Jurkat, Clone E6-1 (cell line): ENCODE measurements around the gene METTL22.
"Not testable (repeated sequence)": the region's sequence is repeated elsewhere in the genome, so short reads cannot be mapped to it uniquely, and the experiment has no call there.

Experiments
- DNase-seq: peaks from one replicate; pipeline ENCODE4 v3.0.0-alpha.2; 2011; ENCODE audit warnings: low read depth, low spot score
- H3K4me3 ChIP-seq: 2 replicates; pipeline ENCODE4 v1.5.1; 2011; ENCODE audit warnings: mild to moderate bottlenecking, low read length, control low read depth, moderate library complexity

The METTL22 gene

DNA sequence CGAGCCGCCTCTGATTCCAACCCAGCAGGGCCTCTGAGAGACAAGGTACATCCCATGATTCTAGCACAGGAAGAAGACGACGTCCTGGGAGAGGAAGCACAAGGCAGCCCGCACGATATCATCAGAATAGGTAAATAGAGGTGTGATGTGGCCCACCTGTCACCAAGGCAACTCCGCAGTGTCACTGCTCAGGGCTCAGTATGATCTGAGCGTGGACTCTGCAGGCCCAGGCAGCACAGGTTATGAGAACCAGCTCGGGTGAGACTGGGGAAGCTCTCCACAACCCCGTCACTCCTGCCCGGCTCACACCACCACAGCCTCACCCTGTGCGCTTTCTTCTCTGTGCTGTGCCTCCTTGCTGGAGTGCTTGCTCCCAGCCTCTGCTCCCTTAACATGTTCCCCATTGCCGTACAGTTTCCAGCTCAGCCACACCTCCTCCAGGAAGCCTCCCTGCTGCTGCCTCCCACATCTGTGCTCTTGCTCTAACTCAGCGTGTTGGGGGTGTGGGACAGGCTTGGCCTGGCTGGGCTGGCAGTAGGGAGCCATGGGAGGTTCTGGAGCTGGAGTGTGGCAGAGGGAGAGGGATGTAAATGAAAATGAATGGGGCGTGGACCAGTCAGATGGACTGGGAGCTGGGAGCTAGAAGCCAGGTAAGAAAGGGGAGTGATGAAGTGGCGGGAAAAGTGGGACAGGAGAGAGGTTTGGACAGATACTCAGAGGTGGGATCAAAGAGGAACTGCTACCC, 7.7 kb downstream of the METTL22 start:
- DNase-seq: no peak
- H3K4me3 ChIP-seq: no peak overlapping the region

DNA sequence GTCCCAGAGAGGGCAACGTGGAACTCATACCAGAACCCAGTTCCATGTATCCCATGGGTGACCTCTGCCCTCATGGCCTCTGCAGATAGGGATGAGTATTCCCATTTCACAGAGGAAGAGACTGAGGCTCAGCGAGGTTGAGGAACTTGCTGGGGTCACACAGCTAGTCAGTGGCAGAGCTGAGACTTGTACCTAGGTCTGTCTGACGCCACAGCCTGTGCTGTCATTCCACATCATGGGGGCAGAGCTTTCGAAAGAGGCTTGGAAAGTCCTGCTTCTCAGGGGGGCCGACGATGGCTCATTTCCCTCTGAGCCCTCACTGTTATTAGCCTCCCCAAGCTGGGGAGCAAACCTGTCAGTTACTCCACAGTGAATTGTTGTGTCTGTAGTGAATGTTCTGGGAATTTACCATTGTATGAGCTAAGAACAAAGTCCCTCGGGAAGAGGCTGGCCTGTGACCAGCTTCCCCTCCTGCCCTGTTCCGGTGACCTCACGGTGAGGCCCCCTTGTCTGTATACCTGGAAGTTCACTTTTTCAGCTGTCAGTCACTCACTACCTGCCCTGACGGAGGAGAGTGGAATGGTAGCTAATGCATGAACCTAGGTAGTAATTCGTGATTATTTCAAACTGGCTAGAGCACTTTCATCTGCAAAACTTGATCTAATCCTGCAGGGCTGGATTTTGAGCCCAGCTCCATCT, 8.9 kb downstream of the METTL22 start:
- H3K4me3 ChIP-seq: no peak overlapping the region
- no peak for DNase-seq

- no peak overlapping the region for H3K4me3 ChIP-seq
Observed at GRCh38 chr16:8631373-8631772, 9.9 kb downstream of the METTL22 start.

GRCh38 chr16:8631818-8632465, 10.4 kb downstream of the METTL22 start:
- DNase-seq: no peak
- H3K4me3 ChIP-seq: no peak overlapping the region

More at GRCh38 chr16:8631373-8631772, 9.9 kb downstream of the METTL22 start:
- no peak for DNase-seq

GRCh38 chr16:8632675-8633182, 11.2 kb downstream of the METTL22 start:
- no peak overlapping the region for H3K4me3 ChIP-seq
- no peak for DNase-seq

DNA sequence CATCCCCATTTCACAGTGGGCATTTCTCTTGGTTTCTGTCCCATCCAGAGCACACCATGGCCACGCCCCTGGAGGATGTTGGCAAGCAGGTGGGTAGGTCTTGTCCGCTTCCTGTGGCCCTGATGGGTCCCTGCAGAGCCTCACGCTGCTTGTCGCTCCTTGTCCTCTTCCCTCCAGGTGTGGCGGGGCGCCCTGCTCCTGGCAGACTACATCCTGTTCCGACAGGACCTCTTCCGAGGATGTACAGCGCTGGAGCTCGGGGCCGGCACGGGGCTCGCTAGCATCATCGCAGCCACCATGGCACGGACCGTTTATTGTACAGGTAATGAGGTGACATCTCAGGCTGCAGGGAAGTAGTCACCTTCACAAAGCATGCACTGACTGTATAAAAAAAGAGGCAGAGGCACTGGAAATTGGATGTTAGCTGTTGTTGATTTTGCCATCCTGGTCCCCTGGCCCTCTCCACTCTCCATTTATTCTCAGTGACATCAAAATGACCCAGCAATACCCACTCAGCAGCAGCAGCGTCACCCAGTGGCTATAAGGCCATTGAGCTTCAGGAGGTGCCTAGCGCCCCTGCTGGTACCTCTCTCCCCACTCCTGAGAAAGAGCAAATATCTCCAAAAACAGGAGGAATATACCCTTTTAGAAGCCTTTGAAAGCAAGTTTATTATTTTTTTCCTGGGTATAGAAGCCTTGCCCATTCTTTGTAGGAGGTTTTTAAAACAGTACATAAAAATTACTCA, 13.7 kb downstream of the METTL22 start:
- DNase-seq: no peak
- no peak overlapping the region for H3K4me3 ChIP-seq

GRCh38 chr16:8639694-8640093, 18.2 kb downstream of the METTL22 start:
- no peak overlapping the region for H3K4me3 ChIP-seq
- DNase-seq: no peak

GRCh38 chr16:8641671-8642070, 20.2 kb downstream of the METTL22 start:
- no peak overlapping the region for H3K4me3 ChIP-seq
- no peak for DNase-seq

DNA sequence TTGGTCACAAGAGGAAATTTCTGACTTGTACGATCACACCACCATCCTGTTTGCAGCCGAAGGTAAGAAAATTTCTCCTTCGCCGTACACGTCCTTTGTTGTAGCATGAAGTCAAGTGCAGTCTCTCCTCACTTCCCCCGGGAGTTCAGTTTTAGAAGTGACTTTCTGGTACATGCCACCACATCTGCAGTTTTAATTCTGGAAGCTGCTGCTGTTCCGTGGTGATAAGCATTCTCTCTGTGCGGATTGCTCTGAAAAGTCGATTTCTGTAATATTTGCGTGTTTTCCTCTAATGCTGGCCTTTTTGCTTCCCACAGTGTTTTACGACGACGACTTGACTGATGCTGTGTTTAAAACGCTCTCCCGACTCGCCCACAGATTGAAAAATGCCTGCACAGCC, 20.6 kb downstream of the METTL22 start:
- DNase-seq: no peak
- no peak overlapping the region for H3K4me3 ChIP-seq

GRCh38 chr16:8644211-8645140, 23.0 kb downstream of the METTL22 start:
- DNase-seq: peak; percentile 61
- H3K4me3 ChIP-seq: no peak overlapping the region

DNA sequence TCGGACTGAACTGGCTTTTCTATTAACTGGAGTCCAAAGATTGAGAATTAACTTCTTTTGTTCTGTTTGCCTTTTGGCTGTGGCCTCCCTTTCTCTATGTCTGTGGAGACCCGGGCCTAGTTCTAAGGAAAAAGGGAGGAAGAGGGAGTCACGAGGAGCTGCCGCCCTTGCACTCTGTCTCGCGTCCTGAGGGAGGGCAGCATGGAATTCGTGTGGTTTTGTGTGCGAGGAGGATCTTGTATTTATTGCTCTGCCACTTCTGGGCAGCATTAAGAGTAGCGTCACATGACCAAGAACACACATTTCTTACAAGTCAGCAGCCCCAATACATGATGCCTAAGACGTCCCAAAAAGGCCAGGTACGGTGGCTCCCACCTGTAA, 23.6 kb downstream of the METTL22 start:
- no peak for DNase-seq

GRCh38 chr16:8645831-8646230, 24.3 kb downstream of the METTL22 start:
- no peak overlapping the region for H3K4me3 ChIP-seq
- DNase-seq: no peak

More for the DNA sequence above, 23.6 kb downstream of the METTL22 start:
- H3K4me3 ChIP-seq: no peak overlapping the region

GRCh38 chr16:8646326-8647053, 25.0 kb downstream of the METTL22 start:
- no peak for DNase-seq
- no peak overlapping the region for H3K4me3 ChIP-seq

DNA sequence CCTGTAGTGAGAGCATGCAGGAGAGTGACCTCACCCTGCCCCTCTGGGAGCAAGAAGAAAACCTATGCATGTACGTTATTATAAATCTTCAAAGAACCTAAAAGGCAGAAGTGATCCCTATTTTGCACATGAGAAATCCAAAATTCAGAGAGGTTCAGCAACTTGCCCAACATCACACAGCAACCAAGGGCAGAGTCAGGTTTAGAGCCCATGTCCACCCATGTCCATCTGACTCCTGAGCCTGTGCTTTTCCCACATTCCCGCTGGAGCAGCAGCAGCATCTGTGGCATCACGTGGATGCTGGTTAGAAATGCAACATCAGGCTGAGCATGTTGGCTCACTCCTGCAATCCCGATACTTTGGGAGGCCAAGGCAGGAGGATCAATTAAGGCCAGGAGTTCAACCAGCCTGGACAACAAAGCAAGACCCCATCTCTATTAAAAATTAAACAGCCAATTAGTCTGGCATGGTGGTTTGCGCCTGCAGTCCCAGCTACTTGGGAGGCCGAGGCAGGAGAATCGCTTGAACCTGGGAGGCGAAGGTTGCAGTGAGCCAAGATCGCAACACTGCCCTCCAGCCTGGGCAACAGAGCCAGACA, 26.3 kb downstream of the METTL22 start:
- H3K4me3 ChIP-seq: no peak overlapping the region
- DNase-seq: no peak

GRCh38 chr16:8648877-8649276, 27.4 kb downstream of the METTL22 start:
- DNase-seq: no peak
- no peak overlapping the region for H3K4me3 ChIP-seq

- DNase-seq: no peak
- no peak overlapping the region for H3K4me3 ChIP-seq
Observed at GRCh38 chr16:8649829-8650554, 28.5 kb downstream of the METTL22 start.

GRCh38 chr16:8651958-8652357, 30.5 kb downstream of the METTL22 start:
- not testable (repeated sequence) for DNase-seq, H3K4me3 ChIP-seq
